Prostate gland (tissue), 2 donors: ENCODE data around the gene LONP1. TPM values are rescaled to one million over a fixed set of nuclear protein-coding genes. Genes with fewer than 3 reads are reported as not detected.

Experiments used
- DNase-seq: peaks from one replicate; pipeline ENCODE4 v3.0.0-alpha.2; 2019; ENCODE audit warnings: low spot score
- H3K27ac ChIP-seq, 2 donors: fragments of 200-600 bp; sonication (generic); 2 replicates each; pipeline ENCODE4 v1.5.1; 2017 to 2019
- H3K27me3 ChIP-seq: fragments of 200-600 bp; sonication (generic); replicated peaks from 2 replicates; pipeline ENCODE4 v1.5.1; 2019; ENCODE audit not compliant: insufficient read depth
- H3K36me3 ChIP-seq, 2 donors: fragments of 200-600 bp; sonication (generic); 1 replicate in 1 of 2; 2 replicates in 1 of 2; pipeline versions ENCODE4 v1.5.1 to v1.8.1; 2017 to 2019
- H3K4me1 ChIP-seq: fragments of 200-600 bp; sonication (generic); replicated peaks from 2 replicates; pipeline ENCODE4 v1.5.1; 2019
- H3K4me3 ChIP-seq, 2 donors: fragments of 200-600 bp; sonication (generic); 2 replicates each; pipeline ENCODE4 v1.5.1; 2017 to 2019
- H3K9me3 ChIP-seq: fragments of 200-600 bp; sonication (generic); 2 replicates; pipeline ENCODE4 v1.5.1; 2017
- POLR2A ChIP-seq: fragments of 450-650 bp; IDR thresholded peaks from one replicate; pipeline ENCODE4 v1.6.1; 2016; ENCODE audit warnings: antibody characterized with exemption, mild to moderate bottlenecking
- POLR2AphosphoS5 ChIP-seq: sonication (generic); formaldehyde crosslinking; IDR thresholded peaks from one replicate; pipeline ENCODE4 v1.6.1; 2017; ENCODE audit warnings: antibody characterized with exemption
- WGBS: methylation state at CpG from one replicate; pipeline ENCODE4 v1.1.5; 2018; 5-methylcytosine and 5-hydroxymethylcytosine counted together
- intact Hi-C: fragments of 100-400 bp; cut with DNase I; formaldehyde crosslinking; loops from one replicate; pipeline ENCODE4 v1.14.2; 2022
- total RNA-seq, 2 donors: library from RNA; depleted of rRNA; stranded (reverse); fragments of >200 nt; gene quantifications; one replicate each; pipeline ENCODE4 v1.1.0, GENCODE V29; 2016
- TF ChIP-seq, protein P1 (sequence below), 4 experiments: fragments of 200-600 bp in 2 of 4; fragments of 450-650 bp in 2 of 4; sonication (generic) in 2 of 4; IDR thresholded peaks; 1 replicate in 3 of 4; 2 replicates in 1 of 4; pipeline ENCODE4 v1.5.1; 2016 to 2019; ENCODE audit warnings: antibody characterized with exemption in 4 of 4, mild to moderate bottlenecking in 2 of 4, moderate library complexity in 2 of 4

Gene LONP1
- total RNA-seq, 2 donors from 2014 or later, result 62.7 to 120 TPM

DNA sequence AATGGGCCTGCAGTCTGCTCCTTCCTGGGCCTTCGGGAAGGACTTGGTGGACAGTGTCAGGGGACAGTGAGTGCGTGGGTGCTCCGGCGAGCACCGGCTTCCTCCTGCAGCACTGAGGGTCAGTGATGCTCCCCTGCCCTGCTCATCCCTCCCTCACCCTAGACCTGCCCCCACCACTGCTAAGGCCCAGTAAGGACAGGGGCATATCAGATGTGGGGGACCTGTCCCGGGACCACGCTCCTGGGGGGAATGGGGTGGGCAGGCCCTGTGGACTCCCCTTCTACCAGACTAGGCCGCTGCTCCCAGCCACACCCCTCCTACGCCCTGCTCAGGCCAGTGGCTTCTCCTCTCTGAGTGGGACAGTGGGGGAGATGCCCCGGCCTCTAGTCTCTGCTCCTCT lies 42.8 kb downstream of the LONP1 start:
- H3K36me3 ChIP-seq, result no peaks in the 10 kb centered on the region
- no peaks in the 10 kb centered on the region for H3K27me3 ChIP-seq
- intact Hi-C loops, result no loop called here
- no peak overlapping the region for H3K4me3 ChIP-seq
- TF ChIP-seq POLR2A (no peak), POLR2AphosphoS5 (no peak)
- TF ChIP-seq, protein P1, sequence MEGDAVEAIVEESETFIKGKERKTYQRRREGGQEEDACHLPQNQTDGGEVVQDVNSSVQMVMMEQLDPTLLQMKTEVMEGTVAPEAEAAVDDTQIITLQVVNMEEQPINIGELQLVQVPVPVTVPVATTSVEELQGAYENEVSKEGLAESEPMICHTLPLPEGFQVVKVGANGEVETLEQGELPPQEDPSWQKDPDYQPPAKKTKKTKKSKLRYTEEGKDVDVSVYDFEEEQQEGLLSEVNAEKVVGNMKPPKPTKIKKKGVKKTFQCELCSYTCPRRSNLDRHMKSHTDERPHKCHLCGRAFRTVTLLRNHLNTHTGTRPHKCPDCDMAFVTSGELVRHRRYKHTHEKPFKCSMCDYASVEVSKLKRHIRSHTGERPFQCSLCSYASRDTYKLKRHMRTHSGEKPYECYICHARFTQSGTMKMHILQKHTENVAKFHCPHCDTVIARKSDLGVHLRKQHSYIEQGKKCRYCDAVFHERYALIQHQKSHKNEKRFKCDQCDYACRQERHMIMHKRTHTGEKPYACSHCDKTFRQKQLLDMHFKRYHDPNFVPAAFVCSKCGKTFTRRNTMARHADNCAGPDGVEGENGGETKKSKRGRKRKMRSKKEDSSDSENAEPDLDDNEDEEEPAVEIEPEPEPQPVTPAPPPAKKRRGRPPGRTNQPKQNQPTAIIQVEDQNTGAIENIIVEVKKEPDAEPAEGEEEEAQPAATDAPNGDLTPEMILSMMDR (IDR thresholded peaks at IDR 0.05), result no peak
- peaks cover 7% of the 10 kb centered on the region for H3K4me1 ChIP-seq
- WGBS, result 87% methylated on average over 10 of the region's 10 CpGs
- DNase-seq, result no peak
- no peaks in the 10 kb centered on the region for H3K9me3 ChIP-seq
- H3K27ac ChIP-seq, result no peak overlapping the region

DNA sequence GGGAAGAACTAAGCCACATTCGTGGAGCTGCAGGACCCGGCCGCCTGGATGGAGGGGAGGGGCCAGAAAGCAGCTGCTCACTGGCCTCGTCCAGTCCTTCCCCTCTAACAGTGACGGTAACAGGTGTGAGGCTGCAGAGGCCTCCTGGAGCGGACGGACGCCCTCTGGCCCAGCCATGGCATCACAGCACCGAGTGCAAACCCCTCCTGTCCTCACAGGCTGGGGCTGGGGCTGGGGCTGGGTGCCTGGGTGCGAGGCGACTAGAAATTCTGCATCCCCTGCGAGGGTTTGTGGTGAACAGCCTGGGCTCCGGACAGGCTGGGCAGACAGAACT lies 43.2 kb downstream of the LONP1 start:
- no peak for DNase-seq
- H3K4me1 ChIP-seq, result peaks cover 7% of the 10 kb centered on the region
- no peaks in the 10 kb centered on the region for H3K36me3 ChIP-seq
- H3K9me3 ChIP-seq, result no peaks in the 10 kb centered on the region
- TF ChIP-seq, protein P1 (IDR thresholded peaks at IDR 0.05), result no peak
- TF ChIP-seq POLR2A (no peak), POLR2AphosphoS5 (no peak)
- H3K4me3 ChIP-seq, result no peak overlapping the region
- no peaks in the 10 kb centered on the region for H3K27me3 ChIP-seq
- 81% methylated on average over 13 of the region's 13 CpGs for WGBS
- intact Hi-C loops, result no loop called here
- no peak overlapping the region for H3K27ac ChIP-seq

DNA sequence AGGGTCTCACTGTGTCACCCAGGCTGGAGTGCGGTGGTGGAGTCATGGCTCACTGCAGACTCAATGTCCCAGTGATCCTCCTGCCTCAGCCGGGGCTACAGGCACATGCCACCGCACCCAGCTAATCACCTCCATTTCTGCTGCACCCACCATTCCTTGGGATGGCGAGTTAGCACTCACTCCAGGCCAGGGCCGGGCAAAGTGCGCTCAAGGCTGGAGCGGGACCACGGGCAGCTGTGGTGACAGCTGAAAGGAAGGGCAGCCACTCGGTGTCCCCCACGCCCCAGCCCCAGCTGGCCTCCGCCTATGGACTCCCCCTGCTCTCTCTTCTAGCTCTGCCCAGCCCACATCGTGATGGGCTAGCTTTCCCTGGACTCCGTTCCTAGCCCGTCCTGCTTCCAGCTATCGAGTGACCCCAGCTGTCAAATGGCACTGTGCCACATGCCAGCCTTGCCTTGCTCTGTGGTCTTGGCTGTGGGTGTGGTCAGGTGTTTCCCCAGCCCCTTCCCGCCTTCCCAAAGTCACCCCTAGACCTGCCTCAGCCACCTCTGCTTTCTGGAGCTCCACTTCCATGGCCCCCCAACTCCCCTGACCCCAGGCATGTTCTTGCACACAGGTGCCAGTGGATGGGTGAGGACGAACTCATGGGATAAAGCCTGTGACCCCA lies 43.7 kb downstream of the LONP1 start:
- intact Hi-C loops, result no loop called here
- no peak for DNase-seq
- TF ChIP-seq POLR2AphosphoS5, result no peak
- TF ChIP-seq, protein P1 (IDR thresholded peaks at IDR 0.05), result no peak
- no peak for TF ChIP-seq POLR2A

DNA sequence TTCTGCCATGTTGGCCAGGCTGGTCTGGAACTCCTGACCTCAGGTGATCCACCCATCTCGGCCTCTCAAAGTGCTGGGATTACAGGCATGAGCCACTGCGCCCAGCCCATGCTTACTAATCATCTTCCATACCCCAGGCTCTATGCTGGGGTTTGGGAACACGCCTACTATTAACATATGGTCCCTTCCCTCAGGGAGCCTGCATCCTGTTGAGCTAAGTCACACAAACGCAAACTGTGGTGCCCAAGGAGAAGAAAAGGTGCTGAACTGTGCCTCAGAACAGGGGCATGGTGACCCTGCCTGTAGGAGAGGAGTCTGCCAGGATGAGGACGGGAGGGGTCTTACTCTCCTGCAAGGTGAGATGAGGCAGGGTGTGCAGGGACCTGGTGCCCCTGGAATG lies 45.2 kb downstream of the LONP1 start:
- intact Hi-C loops, result no loop called here
- TF ChIP-seq POLR2AphosphoS5, result no peak
- no peak for TF ChIP-seq POLR2A
- TF ChIP-seq, protein P1 (IDR thresholded peaks at IDR 0.05), result no peak
- no peak overlapping the region for H3K4me3 ChIP-seq
- no peaks in the 10 kb centered on the region for H3K36me3 ChIP-seq
- H3K9me3 ChIP-seq, result no peaks in the 10 kb centered on the region
- WGBS, result 72% methylated on average over 5 of the region's 5 CpGs
- H3K4me1 ChIP-seq, result peaks cover 5% of the 10 kb centered on the region
- H3K27me3 ChIP-seq, result no peaks in the 10 kb centered on the region
- H3K27ac ChIP-seq, result no peak overlapping the region
- no peak for DNase-seq

More for the DNA sequence above, 43.7 kb downstream of the LONP1 start:
- no peaks in the 10 kb centered on the region for H3K36me3 ChIP-seq
- no peaks in the 10 kb centered on the region for H3K27me3 ChIP-seq
- WGBS, result 73% methylated on average over 17 of the region's 17 CpGs
- no peak overlapping the region for H3K4me3 ChIP-seq
- peaks cover 7% of the 10 kb centered on the region for H3K4me1 ChIP-seq
- no peak overlapping the region for H3K27ac ChIP-seq
- no peaks in the 10 kb centered on the region for H3K9me3 ChIP-seq

DNA sequence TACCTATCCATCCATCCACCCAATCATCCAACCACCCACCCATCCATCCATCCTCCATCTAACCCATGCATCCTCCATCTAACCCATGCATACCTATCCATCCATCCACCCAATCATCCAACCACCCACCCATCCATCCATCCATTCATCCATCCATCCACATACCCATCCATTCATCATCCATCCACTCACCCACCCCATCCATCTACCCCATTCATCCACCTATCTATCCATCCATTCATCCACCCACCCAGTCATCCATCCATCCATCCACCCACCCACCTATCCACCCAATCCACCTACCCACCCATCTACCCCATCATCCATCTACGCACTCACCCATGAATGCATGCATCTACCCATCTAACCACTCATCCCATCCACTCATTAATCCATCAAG lies 46.2 kb downstream of the LONP1 start:
- DNase-seq, result no peak
- Histone ChIP-seq H3K4me1 (no peaks in the 10 kb centered on the region), H3K4me3 (no peak overlapping the region), H3K36me3 (peaks cover 0 to 4% of the 10 kb centered on the region in 2 donors), H3K27me3 (no peaks in the 10 kb centered on the region), H3K9me3 (no peaks in the 10 kb centered on the region), H3K27ac (no peak overlapping the region)
- WGBS, result 98% methylated on average over 1 of the region's 1 CpG
- intact Hi-C loops, result no loop called here
- TF ChIP-seq POLR2A (no peak), POLR2AphosphoS5 (no peak)
- TF ChIP-seq, protein P1 (IDR thresholded peaks at IDR 0.05), result no peak
